ENCODE measurements around the gene BARHL1. TPM values are rescaled to one million over a fixed set of nuclear protein-coding genes. Genes with fewer than 3 reads are reported as not detected.

The BARHL1 gene
- total and polyA plus RNA-seq, 3 experiments from 2014 or later = not detected

GRCh38 chr9:132577119-132577518 is 5.3 kb upstream of the BARHL1 start:
- no peaks in the 10 kb centered on the region for H3K9me3 Mint-ChIP-seq
- H3K4me1 Mint-ChIP-seq = peaks cover 8 to 11% (median 10%) of the 10 kb centered on the region in 3 donors
- Histone ChIP-seq H3K36me3 (ENCODE audit: insufficient read depth, low read length) (no peaks in the 10 kb centered on the region), H3K27me3 (ENCODE audit: insufficient read depth, low read length, poor library complexity, severe bottlenecking) (peaks cover 50% of the 10 kb centered on the region), H3K4me3 (ENCODE audit: low read length) (no peak overlapping the region), H3K27ac (ENCODE audit: low read depth, low read length) (no peak overlapping the region), H3K4me1 (ENCODE audit: insufficient read depth, low read length) (peaks cover 8% of the 10 kb centered on the region), H3K9me3 (ENCODE audit: low read length) (no peaks in the 10 kb centered on the region)
- peak overlapping the region in 1 of 8 donors; percentile 56 for H3K27ac Mint-ChIP-seq
- peaks cover 65 to 71% of the 10 kb centered on the region in 2 donors for H3K27me3 Mint-ChIP-seq
- no peaks in the 10 kb centered on the region for H3K36me3 Mint-ChIP-seq
- ChIA-PET CTCF (no interaction called here), POLR2A (no interaction called here)
- DNase-seq = no peak
- no peak overlapping the region for H3K4me3 Mint-ChIP-seq

GRCh38 chr9:132578367-132578932 is 4.0 kb upstream of the BARHL1 start:
- peaks cover 68 to 73% of the 10 kb centered on the region in 2 donors for H3K27me3 Mint-ChIP-seq
- H3K27ac Mint-ChIP-seq = peak overlapping the region in 1 of 8 donors; percentile 56
- CTCF ChIA-PET = no interaction called here
- H3K4me1 ChIP-seq (ENCODE audit: insufficient read depth, low read length) = peaks cover 8% of the 10 kb centered on the region
- no peak overlapping the region for H3K4me3 ChIP-seq (ENCODE audit: low read length)
- no peaks in the 10 kb centered on the region for H3K36me3 Mint-ChIP-seq
- POLR2A ChIA-PET = no interaction called here
- no peaks in the 10 kb centered on the region for H3K9me3 ChIP-seq (ENCODE audit: low read length)
- peaks cover 58% of the 10 kb centered on the region for H3K27me3 ChIP-seq (ENCODE audit: insufficient read depth, low read length, poor library complexity, severe bottlenecking)
- H3K4me1 Mint-ChIP-seq = peaks cover 8 to 12% (median 11%) of the 10 kb centered on the region in 3 donors
- no peaks in the 10 kb centered on the region for H3K36me3 ChIP-seq (ENCODE audit: insufficient read depth, low read length)
- H3K4me3 Mint-ChIP-seq = no peak overlapping the region
- no peak overlapping the region for H3K27ac ChIP-seq (ENCODE audit: low read depth, low read length)
- no peaks in the 10 kb centered on the region for H3K9me3 Mint-ChIP-seq
- DNase-seq = no peak

- peaks cover 0 to 1% (median 0%) of the 10 kb centered on the region in 3 donors for H3K36me3 Mint-ChIP-seq
- CTCF ChIA-PET = interaction anchor here (0.7 kb wide), 1 partner anchor 8 kb away, joined by 3 read pairs; no protein-coding TSS in a partner anchor
- Histone ChIP-seq H3K36me3 (ENCODE audit: insufficient read depth, low read length) (no peaks in the 10 kb centered on the region), H3K4me3 (ENCODE audit: low read length) (no peak overlapping the region), H3K9me3 (ENCODE audit: low read length) (no peaks in the 10 kb centered on the region), H3K27me3 (ENCODE audit: insufficient read depth, low read length, poor library complexity, severe bottlenecking) (peaks cover 62% of the 10 kb centered on the region), H3K4me1 (ENCODE audit: insufficient read depth, low read length) (peaks cover 8% of the 10 kb centered on the region), H3K27ac (ENCODE audit: low read depth, low read length) (no peak overlapping the region)
- POLR2A ChIA-PET = no interaction called here
- H3K27me3 Mint-ChIP-seq = peaks cover 71 to 75% of the 10 kb centered on the region in 2 donors
- peak overlapping the region in 1 of 8 donors; percentile 27 for H3K27ac Mint-ChIP-seq
- no peak for DNase-seq
- H3K9me3 Mint-ChIP-seq = no peaks in the 10 kb centered on the region
- H3K4me3 Mint-ChIP-seq = no peak overlapping the region
- peaks cover 8 to 12% (median 11%) of the 10 kb centered on the region in 3 donors for H3K4me1 Mint-ChIP-seq
These were observed 3.0 kb upstream of the BARHL1 start for GRCh38 chr9:132579427-132579798.

GRCh38 chr9:132582786-132583583 is 579 bp downstream of the BARHL1 start:
- no peaks in the 10 kb centered on the region for H3K9me3 Mint-ChIP-seq
- no peak overlapping the region for H3K4me3 ChIP-seq (ENCODE audit: low read length)
- DNase-seq = no peak
- H3K27me3 Mint-ChIP-seq = peaks cover 68 to 69% of the 10 kb centered on the region in 2 donors
- peak overlapping the region in 1 of 7 donors; percentile 45 for H3K4me3 Mint-ChIP-seq
- H3K36me3 Mint-ChIP-seq = peaks cover 0 to 1% (median 0%) of the 10 kb centered on the region in 3 donors
- POLR2A ChIA-PET = no interaction called here
- H3K36me3 ChIP-seq (ENCODE audit: insufficient read depth, low read length) = no peaks in the 10 kb centered on the region
- H3K4me1 Mint-ChIP-seq = peaks cover 7 to 12% (median 11%) of the 10 kb centered on the region in 3 donors
- CTCF ChIA-PET = no interaction called here
- no peak overlapping the region for H3K27ac ChIP-seq (ENCODE audit: low read depth, low read length)
- no peaks in the 10 kb centered on the region for H3K9me3 ChIP-seq (ENCODE audit: low read length)
- peaks cover 8% of the 10 kb centered on the region for H3K4me1 ChIP-seq (ENCODE audit: insufficient read depth, low read length)
- H3K27me3 ChIP-seq (ENCODE audit: insufficient read depth, low read length, poor library complexity, severe bottlenecking) = peaks cover 82% of the 10 kb centered on the region
- no peak overlapping the region for H3K27ac Mint-ChIP-seq

GRCh38 chr9:132583584-132584304 is 1.3 kb downstream of the BARHL1 start:
- Histone ChIP-seq H3K9me3 (ENCODE audit: low read length) (no peaks in the 10 kb centered on the region), H3K27me3 (ENCODE audit: insufficient read depth, low read length, poor library complexity, severe bottlenecking) (peaks cover 83% of the 10 kb centered on the region), H3K36me3 (ENCODE audit: insufficient read depth, low read length) (no peaks in the 10 kb centered on the region), H3K4me1 (ENCODE audit: insufficient read depth, low read length) (peaks cover 8% of the 10 kb centered on the region), H3K4me3 (ENCODE audit: low read length) (no peak overlapping the region), H3K27ac (ENCODE audit: low read depth, low read length) (no peak overlapping the region)
- ChIA-PET POLR2A (no interaction called here), CTCF (no interaction called here)
- H3K9me3 Mint-ChIP-seq = no peaks in the 10 kb centered on the region
- peaks cover 7 to 12% (median 11%) of the 10 kb centered on the region in 3 donors for H3K4me1 Mint-ChIP-seq
- H3K4me3 Mint-ChIP-seq = peak overlapping the region in 1 of 7 donors; percentile 45
- DNase-seq = no peak
- peaks cover 0 to 1% (median 0%) of the 10 kb centered on the region in 3 donors for H3K36me3 Mint-ChIP-seq
- peaks cover 65 to 70% of the 10 kb centered on the region in 2 donors for H3K27me3 Mint-ChIP-seq
- no peak overlapping the region for H3K27ac Mint-ChIP-seq

- peak overlapping the region in 1 of 8 donors; percentile 35 for H3K27ac Mint-ChIP-seq
- POLR2A ChIA-PET = no interaction called here
- Histone ChIP-seq H3K27ac (ENCODE audit: low read depth, low read length) (no peak overlapping the region), H3K4me1 (ENCODE audit: insufficient read depth, low read length) (peaks cover 8% of the 10 kb centered on the region), H3K27me3 (ENCODE audit: insufficient read depth, low read length, poor library complexity, severe bottlenecking) (peaks cover 76% of the 10 kb centered on the region), H3K9me3 (ENCODE audit: low read length) (no peaks in the 10 kb centered on the region), H3K4me3 (ENCODE audit: low read length) (no peak overlapping the region), H3K36me3 (ENCODE audit: insufficient read depth, low read length) (no peaks in the 10 kb centered on the region)
- peaks cover 7 to 14% (median 11%) of the 10 kb centered on the region in 3 donors for H3K4me1 Mint-ChIP-seq
- peaks cover 63 to 66% of the 10 kb centered on the region in 2 donors for H3K27me3 Mint-ChIP-seq
- H3K36me3 Mint-ChIP-seq = peaks cover 0 to 1% (median 0%) of the 10 kb centered on the region in 3 donors
- DNase-seq = no peak
- CTCF ChIA-PET = no interaction called here
- H3K4me3 Mint-ChIP-seq = no peak overlapping the region
- no peaks in the 10 kb centered on the region for H3K9me3 Mint-ChIP-seq
These were observed 2.5 kb downstream of the BARHL1 start for GRCh38 chr9:132584601-132585560.

- Histone ChIP-seq H3K27ac (ENCODE audit: low read depth, low read length) (no peak overlapping the region), H3K27me3 (ENCODE audit: insufficient read depth, low read length, poor library complexity, severe bottlenecking) (peaks cover 69% of the 10 kb centered on the region), H3K9me3 (ENCODE audit: low read length) (no peaks in the 10 kb centered on the region), H3K4me3 (ENCODE audit: low read length) (no peak overlapping the region), H3K36me3 (ENCODE audit: insufficient read depth, low read length) (no peaks in the 10 kb centered on the region), H3K4me1 (ENCODE audit: insufficient read depth, low read length) (peaks cover 8% of the 10 kb centered on the region)
- ChIA-PET CTCF (interaction anchor here (0.6 kb wide), 1 partner anchor 898 kb away, joined by 3 read pairs; no protein-coding TSS in a partner anchor), POLR2A (no interaction called here)
- no peak for DNase-seq
- peaks cover 7 to 14% (median 10%) of the 10 kb centered on the region in 3 donors for H3K4me1 Mint-ChIP-seq
- no peaks in the 10 kb centered on the region for H3K9me3 Mint-ChIP-seq
- H3K36me3 Mint-ChIP-seq = peaks cover 0 to 1% (median 0%) of the 10 kb centered on the region in 3 donors
- H3K27ac Mint-ChIP-seq = peak overlapping the region in 2 of 8 donors; percentile 10 to 35
- H3K4me3 Mint-ChIP-seq = no peak overlapping the region
- peaks cover 63% of the 10 kb centered on the region in 2 donors for H3K27me3 Mint-ChIP-seq
These were observed 3.8 kb downstream of the BARHL1 start for GRCh38 chr9:132585954-132586829.

Measured in CD8-positive, alpha-beta memory T cell (primary cell).